GM18951 (cell line): ENCODE data around the gene TRNP1.
"Not testable (repeated sequence)": the region's sequence is repeated elsewhere in the genome, so short reads cannot be mapped to it uniquely, and the experiment has no call there.

Source experiments
- POLR2A ChIP-seq: IDR thresholded peaks from 4 replicates; pipeline ENCODE4 v1.6.1; 2011; ENCODE audit warnings: mild to moderate bottlenecking; ENCODE audit not compliant: insufficient read length, insufficient read depth; ENCODE audit errors: extremely low read depth
- in situ Hi-C: fragments of 300-500 bp; cut with MboI; formaldehyde crosslinking; loops from one replicate; pipeline ENCODE4 v1.12.0; 2022; ENCODE audit warnings: low sequenced_read_pairs, mixed read lengths, inconsistent platforms; ENCODE audit not compliant: unreplicated experiment

TRNP1 gene

GRCh38 chr1:26959722-26960624 is 33.5 kb upstream of the TRNP1 start, which contains the start of gene KDF1:
Gene KDF1, minus strand, starts transcription at chr1:26960468. Its CDS starts 8,088 bp downstream, at chr1:26952380.
- no peak for TF ChIP-seq POLR2A
- in situ Hi-C loops = no loop called here

DNA sequence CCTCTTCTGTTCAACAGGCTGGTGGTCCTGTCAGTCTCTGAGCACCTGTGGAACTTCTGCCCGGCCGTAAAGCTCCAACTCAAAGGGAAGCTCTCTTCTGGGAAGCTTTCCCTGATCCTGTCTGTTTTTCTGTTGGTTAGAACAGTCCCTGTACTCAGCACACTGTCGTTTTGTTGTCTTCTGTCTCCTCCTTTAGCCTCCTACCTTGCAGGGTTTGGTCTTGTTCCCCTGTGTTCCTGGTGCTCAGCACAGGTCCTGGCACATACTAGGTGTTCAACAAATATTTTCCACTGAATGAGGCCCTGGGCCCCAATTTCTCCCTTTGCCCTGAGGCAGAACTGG is 32.9 kb upstream of the TRNP1 start:
- TF ChIP-seq POLR2A = no peak
- in situ Hi-C loops = no loop called here

DNA sequence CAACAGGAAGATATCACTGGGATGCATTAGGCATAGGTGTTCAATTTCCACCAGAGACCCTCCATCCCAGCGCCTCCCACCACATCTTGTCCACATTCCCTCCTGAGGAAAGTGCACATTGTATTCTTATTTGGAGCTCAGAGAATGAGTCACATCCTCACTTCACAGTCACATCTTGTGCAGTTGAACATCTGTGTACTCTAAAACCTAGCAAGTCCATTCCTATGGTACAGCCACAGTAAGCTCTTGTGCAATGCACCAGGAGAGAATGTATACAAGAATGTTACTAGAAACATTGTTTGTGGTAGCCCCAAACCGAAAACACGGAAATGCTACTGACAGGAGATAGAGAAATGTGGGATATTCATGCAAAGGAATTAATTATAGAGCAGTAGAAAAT is 31.7 kb upstream of the TRNP1 start:
- in situ Hi-C loops = no loop called here
- no peak for TF ChIP-seq POLR2A

DNA sequence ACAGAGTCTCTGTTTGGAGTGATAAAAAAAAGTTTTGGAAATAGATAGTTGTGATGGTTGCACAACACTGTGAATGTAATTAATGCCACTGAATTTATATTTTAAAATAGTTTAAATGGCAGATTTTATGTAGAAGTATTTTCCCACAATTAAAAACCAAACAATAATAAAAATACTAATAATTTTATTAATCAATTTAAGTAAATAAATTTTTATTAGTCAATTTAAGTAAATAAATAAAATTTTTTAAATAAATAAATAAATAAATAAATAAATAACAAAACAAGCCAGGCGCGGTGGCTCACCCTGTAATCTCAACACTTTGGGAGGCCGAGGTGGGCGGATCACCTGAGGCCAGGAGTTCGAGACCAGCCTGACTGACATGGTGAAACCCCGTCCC is 28.3 kb upstream of the TRNP1 start:
- in situ Hi-C loops = no loop called here

DNA sequence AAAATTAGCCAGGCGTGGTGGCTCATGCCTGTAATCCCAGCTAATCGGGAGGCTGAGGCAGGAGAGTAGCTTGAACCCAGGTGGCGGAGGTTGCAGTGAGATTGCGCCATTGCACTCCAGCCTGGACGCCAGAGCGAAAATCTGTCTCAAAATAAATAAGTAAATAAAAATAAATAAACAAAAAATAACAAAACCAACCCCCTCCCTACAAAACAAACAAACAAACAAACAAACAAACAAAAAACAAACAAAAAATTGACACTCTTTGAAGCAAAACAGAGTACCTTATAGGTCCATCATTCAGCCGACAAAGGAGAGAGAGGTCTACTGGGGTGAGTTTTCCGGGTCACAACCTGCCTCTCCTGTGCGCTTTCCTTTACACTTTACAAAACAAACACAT is 27.9 kb upstream of the TRNP1 start:
- TF ChIP-seq POLR2A = no peak
- in situ Hi-C loops = no loop called here

More for the DNA sequence above, 28.3 kb upstream of the TRNP1 start:
- TF ChIP-seq POLR2A = no peak

DNA sequence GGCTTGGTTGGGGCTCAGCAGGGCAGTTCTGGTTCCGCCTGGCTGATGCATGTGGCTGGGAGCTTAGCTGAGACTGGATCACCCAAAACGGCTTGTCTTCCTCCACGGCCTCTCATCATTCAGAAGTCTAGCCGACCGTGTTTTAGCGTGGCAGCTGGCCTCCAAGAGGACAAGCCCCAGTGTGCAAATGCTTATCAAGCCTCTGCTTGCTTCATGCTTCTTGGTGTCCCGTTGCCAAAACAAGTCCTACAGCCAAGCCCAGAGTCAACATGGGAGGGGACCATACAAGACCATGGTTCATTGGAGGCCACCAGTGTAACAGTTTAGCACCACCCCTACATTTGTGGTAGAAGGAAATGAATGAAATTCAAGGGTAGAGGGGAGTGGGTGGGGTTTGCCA is 22.7 kb upstream of the TRNP1 start:
- in situ Hi-C loops = no loop called here
- TF ChIP-seq POLR2A = no peak

DNA sequence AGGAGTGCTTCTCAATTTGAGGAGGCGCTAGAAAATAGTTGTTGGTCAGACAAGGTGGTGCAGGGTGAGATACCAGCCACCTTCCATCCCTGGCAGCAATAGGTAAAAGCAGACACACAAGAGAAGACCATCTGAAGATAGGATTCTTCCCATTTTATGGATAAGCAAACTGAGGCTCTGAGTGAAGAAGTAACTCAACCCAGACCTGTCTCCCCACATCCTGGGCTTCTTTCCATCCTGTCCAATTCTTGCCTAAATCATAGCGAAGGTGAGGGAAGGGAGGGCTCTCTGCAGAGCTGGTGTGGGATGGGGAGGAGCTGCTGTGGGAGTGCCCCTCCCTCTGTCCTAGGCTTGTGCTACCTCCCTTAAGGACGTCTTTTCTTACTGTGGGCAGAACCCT is 21.9 kb upstream of the TRNP1 start:
- no peak for TF ChIP-seq POLR2A
- in situ Hi-C loops = no loop called here

- in situ Hi-C loops = no loop called here
- TF ChIP-seq POLR2A = no peak
Observed at GRCh38 chr1:26972390-26972789, 21.1 kb upstream of the TRNP1 start.

DNA sequence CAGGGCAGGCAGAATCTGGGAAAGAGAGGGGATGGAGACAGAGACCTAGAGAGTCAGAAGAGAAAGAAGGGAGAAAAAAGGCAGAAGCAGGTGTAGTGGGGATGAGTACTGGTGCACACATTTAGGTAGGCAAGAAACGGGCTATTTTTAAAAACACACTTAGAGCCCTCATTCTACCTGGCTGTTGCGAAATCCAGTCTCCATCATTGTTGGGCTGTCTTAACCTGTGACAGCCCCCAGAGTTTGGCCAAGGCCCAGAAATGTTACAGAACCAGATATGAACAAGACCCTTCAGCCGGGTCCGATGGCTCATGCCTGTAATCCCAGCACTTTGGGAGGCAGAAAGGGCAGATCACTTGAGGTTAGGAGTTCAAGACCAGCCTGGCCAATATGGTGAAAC is 20.7 kb upstream of the TRNP1 start:
- in situ Hi-C loops = no loop called here
- no peak for TF ChIP-seq POLR2A

DNA sequence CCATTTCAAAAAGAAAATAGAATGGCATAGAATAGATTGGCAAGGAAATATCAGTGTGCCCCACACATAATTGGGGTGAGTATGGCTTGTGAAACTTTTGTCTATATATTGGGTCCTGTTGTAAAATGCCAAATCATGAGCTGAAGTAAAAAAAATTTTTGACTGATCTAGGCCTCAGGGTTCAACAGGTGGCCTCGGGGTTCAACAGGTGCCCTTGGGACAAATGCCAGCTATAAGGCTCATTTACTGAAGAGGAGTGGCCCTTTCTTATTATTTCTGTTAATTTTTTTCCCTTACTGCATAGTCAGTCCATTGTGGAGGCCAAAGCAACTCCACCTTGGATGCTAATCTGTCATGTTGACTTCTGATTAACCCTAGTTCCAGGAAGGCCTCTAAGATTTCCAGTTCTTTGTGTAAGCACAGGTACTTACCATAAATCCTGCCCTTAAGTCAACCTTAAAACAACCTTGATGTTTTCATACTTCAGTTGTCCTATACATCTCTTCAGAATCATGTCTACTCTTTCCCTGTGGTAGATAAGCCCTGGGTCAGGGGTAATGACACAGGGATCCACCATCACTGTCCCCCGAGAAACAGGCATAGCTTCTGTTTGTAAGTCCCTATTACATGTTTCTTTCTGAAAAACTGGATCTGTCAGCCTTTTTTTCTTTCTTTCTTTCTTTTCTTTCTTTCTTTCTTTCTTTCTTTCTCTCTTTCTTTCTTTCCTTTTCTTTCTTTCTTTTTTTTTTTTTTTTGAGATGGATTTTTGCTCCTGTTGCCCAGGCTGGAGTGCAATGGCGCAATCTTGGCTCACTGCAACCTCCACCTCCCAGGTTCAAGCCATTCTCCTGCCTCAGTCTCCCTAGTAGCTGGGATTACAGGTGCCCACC is 16.6 kb upstream of the TRNP1 start:
- in situ Hi-C loops = no loop called here
- no peak for TF ChIP-seq POLR2A

DNA sequence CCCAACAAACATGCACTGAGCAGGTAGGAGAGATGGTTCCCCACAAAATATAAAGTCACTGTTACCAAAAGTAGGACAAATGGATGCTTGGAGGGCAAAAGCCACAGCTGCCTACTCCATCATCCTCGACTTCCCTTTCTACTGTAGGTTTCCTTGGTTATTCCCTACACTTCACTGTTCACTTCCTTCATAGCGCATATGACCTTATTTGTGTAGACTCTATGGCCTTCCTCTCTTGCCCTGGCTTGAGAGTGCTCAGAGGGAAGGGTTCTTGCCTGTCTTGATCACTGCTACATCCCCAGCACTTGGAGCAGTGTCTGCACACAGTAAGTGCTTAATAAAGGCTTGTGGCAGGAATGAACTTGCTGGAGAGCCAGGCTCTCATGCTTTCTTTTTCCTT is 14.6 kb upstream of the TRNP1 start:
- TF ChIP-seq POLR2A = no peak

GRCh38 chr1:26981146-26981846 is 12.2 kb upstream of the TRNP1 start:
- TF ChIP-seq POLR2A = no peak
- in situ Hi-C loops = no loop called here

More for the DNA sequence above, 14.6 kb upstream of the TRNP1 start:
- in situ Hi-C loops = no loop called here

DNA sequence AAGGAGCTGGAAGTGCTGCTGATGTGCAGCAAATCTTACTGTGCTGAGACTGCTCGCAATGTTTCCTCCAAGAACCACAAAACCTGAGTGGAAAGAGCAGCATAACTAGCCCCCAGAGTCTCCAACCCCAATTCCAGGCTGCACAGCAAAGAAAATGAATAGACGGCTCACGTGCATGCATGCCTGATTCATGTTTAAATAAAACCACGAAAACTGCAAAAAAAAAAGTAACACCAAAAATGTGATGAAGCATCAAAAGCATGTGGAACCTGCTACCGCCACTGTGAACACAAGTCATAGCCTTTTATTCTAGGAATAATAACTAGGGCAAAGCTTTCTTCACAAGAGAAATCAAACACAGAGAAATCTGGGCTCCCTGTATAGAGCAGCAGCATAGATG is 9.6 kb upstream of the TRNP1 start:
- TF ChIP-seq POLR2A = no peak
- in situ Hi-C loops = no loop called here

- TF ChIP-seq POLR2A = no peak
Observed at GRCh38 chr1:26984291-26984690, 9.2 kb upstream of the TRNP1 start.

GRCh38 chr1:26986658-26987057 is 6.8 kb upstream of the TRNP1 start:
- in situ Hi-C loops = no loop called here
- TF ChIP-seq POLR2A = no peak

More at GRCh38 chr1:26984291-26984690, 9.2 kb upstream of the TRNP1 start:
- in situ Hi-C loops = no loop called here

DNA sequence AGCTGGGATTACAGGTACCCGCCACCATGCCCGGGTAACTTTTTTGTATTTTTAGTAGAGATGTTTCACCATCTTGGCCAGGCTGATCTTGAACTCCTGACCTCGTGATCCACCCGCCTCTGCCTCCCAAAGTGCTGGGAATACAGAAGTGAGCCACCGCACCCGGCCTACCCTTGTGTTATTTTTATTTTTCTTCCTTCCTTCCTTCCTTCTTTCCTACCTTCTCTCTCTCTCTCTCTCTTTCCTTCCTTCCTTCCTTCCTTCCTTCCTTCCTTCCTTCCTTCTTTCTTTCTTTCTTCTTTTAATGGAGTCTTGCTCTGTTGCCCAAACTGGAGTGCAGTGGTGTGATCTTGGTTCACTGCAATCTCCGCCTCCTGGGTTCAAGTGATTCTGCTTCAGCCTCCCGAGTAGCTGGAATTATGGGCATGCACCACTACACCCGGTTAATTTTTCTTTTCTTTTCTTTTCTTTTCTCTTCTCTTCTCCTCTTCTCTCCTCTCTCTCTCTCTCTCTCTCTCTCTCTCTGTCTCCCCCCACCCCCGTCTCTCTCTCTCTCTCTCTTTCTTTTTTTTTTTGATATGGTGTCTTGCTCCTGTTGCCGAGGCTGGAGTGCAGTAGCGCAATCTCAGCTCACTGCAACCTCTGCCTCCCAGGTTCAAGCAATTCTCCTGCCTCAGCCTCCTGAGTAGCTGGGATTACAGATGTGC is 3.9 kb upstream of the TRNP1 start:
- in situ Hi-C loops = not testable (repeated sequence)
